GM18498 (cell line): ENCODE measurements around the gene DCAF15.
"Not testable (repeated sequence)": the region's sequence is repeated elsewhere in the genome, so short reads cannot be mapped to it uniquely, and the experiment has no call there.

Source experiments
- ATAC-seq: cut with Tn5 transposase; IDR thresholded peaks from one replicate; pipeline ENCODE4 v1.9.1; 2021; ENCODE audit warnings: mild to moderate bottlenecking, moderate library complexity; ENCODE audit not compliant: unreplicated experiment

Gene DCAF15

DNA sequence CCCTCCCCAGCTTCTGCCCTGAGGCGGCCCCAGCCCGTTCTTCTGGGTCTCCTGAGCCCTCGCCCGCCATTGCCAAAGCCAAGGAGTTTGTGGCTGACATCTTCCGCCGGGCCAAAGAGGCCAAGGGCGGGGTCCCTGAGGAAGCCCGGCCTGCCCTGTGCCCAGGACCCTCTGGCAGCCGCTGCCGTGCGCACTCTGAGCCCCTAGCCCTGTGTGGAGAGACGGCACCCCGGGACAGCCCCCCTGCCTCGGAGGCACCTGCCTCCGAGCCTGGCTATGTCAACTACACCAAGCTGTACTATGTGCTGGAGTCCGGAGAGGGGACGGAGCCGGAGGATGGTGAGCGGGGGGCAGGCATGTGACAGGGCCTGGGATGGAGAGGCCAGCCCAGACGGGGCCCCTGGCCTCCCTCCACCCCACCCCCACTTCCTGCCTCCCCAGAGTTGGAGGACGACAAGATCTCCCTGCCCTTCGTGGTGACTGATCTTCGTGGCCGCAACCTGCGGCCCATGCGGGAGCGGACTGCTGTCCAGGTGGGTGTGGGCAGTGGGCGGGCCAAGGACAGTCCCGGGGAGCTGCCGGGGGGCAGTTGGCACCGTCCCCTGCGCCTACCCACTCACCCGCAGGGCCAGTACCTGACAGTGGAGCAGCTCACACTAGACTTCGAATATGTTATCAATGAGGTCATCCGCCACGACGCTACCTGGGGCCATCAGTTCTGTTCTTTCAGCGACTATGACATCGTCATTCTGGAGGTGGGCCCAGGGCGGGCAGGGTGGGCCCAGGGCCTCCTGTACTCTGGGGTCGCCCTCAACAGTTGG lies 7.0 kb downstream of the DCAF15 start:
- no peak for ATAC-seq

DNA sequence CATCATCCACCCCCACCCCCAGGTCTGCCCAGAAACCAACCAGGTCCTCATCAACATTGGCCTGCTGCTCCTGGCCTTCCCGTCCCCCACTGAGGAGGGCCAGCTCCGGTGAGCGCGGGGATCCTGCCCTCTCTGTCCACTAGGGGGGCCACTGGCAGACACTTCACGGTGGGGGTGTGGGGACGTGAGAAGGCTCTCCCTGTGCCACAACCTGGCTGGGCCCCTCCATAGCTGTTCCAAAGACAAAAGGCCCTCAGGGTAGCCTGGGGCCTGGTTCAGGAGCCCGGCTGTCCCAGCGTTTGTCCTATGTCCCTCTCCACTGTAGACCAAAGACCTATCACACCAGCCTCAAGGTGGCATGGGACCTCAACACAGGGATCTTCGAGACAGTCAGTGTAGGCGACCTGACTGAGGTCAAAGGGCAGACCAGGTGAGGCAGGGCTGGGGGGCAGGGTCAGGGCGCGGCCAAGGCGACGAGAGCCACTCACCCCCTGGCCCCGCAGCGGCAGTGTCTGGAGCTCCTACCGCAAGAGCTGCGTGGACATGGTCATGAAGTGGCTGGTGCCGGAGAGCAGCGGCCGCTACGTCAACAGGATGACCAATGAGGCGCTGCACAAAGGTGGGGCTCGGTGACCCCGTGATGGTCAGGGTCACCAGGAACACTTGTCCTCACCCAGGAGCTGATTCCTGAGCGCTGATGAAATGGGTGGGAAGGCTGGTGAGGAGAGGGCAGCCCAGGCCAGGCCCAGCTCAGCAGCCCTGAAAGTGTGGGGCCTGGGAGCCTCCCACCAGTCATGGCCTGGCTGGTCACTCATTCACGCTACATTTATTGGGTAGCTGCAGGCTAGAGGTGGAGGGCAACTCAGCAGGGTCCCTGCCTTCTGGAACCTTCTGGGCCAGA lies 7.9 kb downstream of the DCAF15 start:
- ATAC-seq, result no peak

DNA sequence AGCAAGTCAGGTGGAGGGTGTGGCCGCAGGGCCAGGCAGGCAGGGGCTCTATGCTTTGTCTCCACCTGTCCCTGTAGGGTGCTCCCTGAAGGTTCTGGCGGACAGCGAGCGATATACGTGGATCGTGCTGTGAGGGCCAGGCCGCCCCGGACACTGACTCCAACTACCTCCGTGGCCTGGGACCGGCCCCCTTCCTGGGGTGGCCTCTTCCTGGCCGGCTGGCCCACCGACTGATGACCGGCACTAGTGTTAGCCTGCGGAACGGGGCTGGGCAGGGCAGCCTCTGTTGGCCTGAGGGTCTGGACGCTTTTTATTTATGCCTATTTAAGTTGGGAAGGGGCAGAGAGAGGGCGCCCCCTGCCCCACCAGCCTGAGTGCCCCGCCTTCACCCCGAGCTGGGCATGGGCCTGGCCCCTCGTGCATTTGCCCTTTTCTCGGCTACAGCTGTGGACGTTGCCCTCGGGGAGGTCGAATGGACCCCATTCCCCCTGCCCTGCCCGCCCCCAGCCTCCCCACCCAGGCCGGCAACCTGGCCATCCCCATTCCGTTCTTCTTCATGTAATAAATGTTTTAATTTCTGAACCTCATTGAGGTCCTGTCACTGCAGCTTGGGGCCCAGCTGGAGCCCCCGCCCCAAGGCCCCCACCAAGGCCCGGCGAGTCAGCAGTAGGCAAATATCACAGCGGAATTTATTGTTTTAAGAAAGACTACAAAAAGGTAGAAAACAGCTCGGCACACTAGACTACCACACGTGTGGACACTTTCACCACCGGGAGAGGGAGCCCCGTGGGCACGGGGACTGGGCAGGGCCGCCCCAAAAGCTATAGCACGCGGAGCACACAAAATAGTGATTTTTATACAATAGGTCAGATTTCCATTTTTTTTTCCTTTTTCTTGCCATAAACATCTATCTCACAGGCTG lies 8.8 kb downstream of the DCAF15 start:
- ATAC-seq, result no peak

DNA sequence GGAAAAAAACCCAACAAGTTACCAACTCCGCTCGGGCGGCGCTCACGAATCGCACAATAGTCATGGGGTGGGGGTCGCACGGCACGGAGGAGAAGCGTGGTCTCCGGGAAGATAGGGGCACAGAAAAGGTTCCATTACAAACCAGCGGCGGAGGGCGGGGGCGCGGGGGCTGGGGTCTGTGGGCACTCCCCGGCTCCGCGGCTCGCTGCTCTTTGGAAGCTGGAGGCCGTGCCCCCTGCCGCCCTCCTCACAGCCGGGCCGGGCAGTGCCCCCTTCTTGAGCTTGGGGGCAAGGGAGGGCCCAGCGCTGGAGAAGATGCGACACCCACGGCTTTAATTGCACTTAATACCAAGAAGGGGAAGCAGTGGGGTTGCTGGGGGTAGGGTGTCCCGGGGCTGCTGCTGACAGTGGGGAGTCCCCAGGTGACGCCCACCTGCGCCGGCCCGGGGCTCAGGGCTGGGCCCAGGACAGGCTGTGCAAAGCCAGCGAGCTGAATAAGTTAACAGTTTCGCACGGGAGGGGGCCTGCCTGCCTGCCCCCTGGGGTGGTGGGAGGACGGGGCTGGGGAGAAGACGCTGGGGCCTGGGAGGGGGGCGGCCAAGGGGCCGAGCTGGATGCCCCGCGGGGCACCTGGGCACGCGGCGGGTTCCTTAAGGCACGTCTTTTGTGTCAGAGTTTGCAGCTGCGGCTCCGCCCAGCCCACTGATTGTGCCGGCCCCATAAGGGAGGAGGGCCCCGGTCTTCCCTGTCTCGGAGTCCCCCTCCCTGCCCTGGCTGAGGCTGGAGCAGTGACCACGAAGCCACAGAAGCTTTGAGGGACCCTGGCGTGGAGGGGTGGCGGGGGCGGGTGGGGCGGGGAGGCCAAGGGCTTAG lies 9.8 kb downstream of the DCAF15 start:
- no peak for ATAC-seq

GRCh38 chr19:13962699-13963602 lies 10.6 kb downstream of the DCAF15 start:
- no peak for ATAC-seq

GRCh38 chr19:13963603-13964105 lies 11.3 kb downstream of the DCAF15 start:
- no peak for ATAC-seq

- ATAC-seq, result no peak
Measured at GRCh38 chr19:13964776-13965175, 12.5 kb downstream of the DCAF15 start.

GRCh38 chr19:13965377-13965896 lies 13.1 kb downstream of the DCAF15 start:
- no peak for ATAC-seq

DNA sequence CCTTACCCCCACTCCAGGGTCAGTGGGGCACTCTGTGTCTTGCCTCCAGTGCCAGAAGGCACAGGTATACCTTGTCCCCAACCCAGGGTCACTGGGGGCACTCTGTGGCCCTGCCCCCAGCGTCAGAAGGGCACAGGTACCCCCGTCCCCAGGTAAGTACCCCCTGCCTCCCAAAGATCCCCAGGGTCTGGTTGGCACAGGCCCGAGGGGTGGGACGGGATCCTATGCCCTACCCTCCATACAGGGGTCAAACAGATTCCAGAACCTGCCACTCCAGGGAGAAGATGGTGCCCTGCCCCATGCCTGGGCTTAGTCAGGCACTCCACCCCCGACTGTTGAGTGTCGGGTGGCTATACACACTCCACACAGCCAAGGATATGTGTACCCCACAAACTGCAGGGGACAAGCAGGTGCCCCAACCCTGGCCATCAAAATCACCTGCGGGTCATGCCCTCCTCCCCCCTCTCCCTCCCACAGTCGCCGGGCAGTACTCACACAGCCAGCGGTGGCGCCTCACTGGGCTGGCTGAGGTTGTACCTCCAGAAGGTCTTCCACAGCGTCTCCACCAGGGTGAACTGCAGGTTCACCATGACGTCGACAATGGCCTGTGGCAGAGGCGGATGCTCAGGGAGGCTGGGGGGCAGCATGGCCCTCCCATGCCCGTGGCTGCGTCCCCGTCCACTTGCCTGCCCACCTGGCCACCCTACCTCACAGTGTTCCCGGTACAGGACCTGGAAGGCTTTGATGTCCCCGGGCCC lies 13.8 kb downstream of the DCAF15 start:
- ATAC-seq, result no peak

DNA sequence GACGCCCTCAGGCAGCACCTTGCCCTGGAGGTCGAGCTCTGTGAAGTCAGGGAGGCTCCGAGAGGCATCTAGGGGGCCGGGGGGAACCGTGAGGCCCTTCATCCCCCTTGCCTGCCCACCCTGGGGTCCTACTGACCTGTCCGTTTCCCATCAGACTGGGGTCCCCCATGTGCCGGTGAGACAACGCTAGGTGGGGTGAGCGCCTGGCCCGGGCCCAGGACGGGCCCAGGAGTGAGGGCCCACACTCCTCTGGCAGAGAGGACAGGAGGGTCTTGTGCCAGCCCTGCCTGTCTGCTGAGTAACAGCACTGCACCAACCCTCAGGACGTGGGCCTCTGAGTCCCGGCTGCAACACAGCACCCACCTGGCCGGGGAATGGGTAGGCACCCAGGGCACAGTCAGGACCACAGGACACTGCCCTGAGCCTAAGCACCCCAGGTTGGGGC lies 14.4 kb downstream of the DCAF15 start:
- ATAC-seq, result no peak

DNA sequence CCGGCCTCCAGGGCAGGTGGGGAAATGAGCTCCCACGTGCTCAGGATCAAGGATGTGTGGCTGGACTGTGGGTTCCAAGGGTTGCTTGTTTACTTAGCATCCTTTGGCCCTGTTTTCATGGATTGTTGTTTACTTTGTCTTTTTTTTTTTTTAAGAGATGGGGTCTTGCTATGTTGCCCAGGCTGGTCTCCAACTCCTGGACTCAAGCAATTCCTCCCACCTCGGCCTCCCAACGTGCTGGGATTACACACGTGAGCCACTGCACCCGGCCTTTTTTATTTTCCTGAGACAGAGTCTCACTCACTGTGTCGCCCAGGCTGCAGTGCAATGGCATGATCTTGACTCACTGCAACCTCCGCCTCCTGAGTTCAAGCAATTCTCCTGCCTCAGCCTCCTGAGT lies 14.9 kb downstream of the DCAF15 start:
- ATAC-seq, result not testable (repeated sequence)

DNA sequence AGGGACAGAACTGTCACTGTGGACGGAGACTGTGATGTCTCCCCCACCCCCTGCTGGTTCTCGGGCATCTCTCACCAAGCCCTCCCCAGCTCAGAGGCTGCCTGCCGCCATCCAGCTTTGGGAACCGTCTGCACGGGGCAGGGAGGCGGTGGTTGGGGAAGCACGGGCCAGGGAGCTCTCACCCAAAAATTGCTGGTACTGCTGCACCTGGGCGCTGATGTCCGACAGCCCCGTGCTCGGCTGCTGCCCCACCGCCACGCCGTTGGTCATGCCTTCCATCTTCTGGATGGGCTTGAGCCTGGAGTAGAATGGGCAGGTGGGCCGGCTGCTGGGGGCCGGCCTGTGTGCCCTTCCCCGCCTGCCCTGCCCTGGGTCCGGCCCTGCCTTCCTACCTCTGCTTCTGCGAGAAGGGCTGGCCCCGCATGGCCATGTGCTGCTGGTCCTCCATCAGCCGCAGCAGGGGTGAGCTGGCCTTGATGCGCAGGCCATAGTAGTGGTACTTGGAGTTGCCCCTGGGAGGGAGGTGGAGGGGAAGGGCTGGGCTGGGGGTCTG lies 16.1 kb downstream of the DCAF15 start:
- ATAC-seq, result no peak

DNA sequence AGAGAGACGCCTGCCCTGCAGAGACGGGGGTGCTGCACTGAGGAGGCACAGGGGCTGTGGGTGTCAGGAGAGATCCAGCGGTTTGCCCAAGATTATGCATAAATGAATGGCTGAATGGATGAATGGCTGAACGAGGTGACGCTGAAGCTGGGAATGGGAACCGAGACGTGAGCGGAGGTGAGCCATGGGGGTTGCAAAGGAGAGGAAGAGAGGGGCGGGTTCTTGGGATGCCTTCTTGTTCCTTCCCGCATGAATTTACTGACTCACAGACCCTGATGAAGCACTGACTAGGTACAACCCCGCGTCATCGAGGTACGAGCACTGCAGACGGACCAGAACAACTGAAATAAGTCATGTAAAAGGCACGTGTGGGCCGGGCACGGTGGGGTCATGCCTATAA lies 16.7 kb downstream of the DCAF15 start:
- ATAC-seq, result no peak

DNA sequence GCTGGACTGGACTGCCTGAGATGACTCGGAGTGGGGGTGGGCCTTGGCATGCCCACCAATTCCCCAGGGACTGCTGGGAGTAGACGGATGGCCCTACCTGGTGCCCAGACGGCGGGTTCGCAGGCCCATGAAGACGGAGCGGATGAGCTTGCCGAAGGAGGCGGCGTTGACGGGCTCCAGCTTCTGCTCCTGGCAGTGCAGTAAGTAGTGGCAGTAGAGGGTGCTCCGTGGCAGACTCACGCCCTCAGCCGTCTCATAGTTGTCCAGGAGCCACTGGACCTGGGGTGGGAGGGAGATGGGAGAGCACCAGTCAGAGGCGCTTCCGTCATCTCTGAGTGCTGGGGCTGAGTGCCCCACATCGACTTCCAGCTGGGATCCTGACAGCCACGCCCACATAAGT lies 17.6 kb downstream of the DCAF15 start:
- ATAC-seq, result no peak

DNA sequence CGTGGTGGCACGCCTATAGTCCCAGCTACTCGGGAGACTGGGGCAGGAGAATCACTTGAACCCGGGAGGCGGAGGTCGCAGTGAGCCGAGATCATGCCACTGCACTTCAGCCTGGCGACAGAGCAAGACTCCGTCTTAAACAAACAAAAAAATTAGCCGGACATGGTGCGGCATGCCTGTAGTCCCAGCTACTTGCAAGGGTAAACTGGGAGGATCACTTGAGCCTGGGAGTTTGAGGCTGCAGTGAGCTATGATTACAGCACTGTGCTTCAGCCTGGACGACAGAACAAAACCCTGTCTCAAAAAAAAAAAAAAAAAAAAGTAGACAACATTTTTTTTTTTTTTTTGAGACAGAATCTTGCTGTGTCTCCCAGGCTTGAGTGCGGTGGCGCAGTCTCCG lies 19.6 kb downstream of the DCAF15 start:
- not testable (repeated sequence) for ATAC-seq

DNA sequence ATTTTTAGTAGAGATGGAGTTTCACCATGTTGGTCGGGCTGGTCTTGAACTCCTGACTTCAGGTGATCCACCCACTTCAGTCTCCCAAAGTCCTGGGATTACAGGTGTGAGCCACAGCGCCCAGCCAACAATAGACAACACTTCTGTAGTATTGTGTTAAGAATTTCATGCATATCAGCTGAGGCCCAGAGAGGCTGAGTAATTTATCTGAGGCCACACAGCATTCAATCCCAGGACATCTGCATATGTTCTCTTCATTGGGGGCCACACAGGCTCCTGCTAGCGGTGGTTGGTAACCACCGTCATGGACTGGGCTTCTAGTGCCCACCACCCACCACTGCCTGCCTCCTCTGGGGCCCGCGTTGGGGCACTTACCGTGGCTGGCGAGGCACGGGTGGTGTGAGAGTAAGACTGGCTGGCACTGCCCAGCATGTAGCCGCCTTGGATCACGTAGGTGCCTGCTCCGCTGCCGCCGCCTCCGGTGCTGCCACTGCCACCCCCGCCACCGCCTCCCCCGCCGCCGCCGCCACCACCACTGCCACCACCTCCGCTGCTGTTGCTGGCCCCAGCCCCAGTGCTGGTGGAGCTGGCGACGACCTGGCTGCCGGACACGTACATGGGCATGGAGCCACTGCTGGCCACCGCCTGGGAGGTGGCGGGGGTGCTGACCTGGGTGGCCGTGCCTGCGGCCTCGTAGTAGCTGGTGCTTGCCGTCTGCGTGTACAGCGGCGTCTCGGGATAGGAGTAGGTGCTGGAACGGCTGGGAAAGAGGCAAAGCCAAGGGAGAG lies 20.3 kb downstream of the DCAF15 start:
- ATAC-seq, result no peak

- not testable (repeated sequence) for ATAC-seq
Measured at GRCh38 chr19:13973479-13973878, 21.2 kb downstream of the DCAF15 start.
